CD4-positive, alpha-beta T cell (primary cell): ENCODE results near the gene PLCL1. TPM values are rescaled to one million over a fixed set of nuclear protein-coding genes. Genes with fewer than 3 reads are reported as not detected.

Experiments
- ATAC-seq: fragments of 200-7000 bp; cut with Tn5 transposase; one replicate; pipeline ENCODE4 v1.10.0; 2022; ENCODE audit warnings: mild to moderate bottlenecking; ENCODE audit not compliant: poor library complexity
- CTCF ChIA-PET: fragments of 350-600 bp; sonication (Branson Sonifier 250); formaldehyde crosslinking; loops from one replicate; lab custom pipeline; 2021; ENCODE audit warnings: antibody characterized with exemption, inconsistent platforms; lab: Charles Lee
- POLR2A ChIA-PET: fragments of 350-600 bp; sonication (Branson Sonifier 250); formaldehyde crosslinking; loops from one replicate; lab custom pipeline; 2021; ENCODE audit warnings: antibody characterized with exemption, inconsistent platforms; lab: Charles Lee
- DNase-seq, 14 experiments: peaks; one replicate each; pipeline ENCODE4 v3.0.0-alpha.2; 2013 to 2020; ENCODE audit warnings: mixed read lengths in 2 of 14
- H3K27ac ChIP-seq, 2 donors: one replicate each; pipeline versions ENCODE4 v1.5.1 to v1.7.0; 2013; ENCODE audit warnings: low read length in 2 of 2, low read depth in 1 of 2, mild to moderate bottlenecking in 1 of 2
- H3K27me3 ChIP-seq, 2 experiments: 1 replicate in 1 of 2; 2 replicates in 1 of 2; pipeline versions ENCODE4 v1.6.1 to v1.7.0; 2013; ENCODE audit warnings: low read length in 2 of 2, control low read depth in 1 of 2, mild to moderate bottlenecking in 1 of 2, moderate library complexity in 1 of 2; ENCODE audit not compliant: insufficient read depth in 2 of 2, control insufficient read depth in 1 of 2
- H3K36me3 ChIP-seq: one replicate; pipeline ENCODE4 v1.6.1; 2013; ENCODE audit warnings: low read length, control low read depth; ENCODE audit not compliant: insufficient read depth
- H3K4me1 ChIP-seq: one replicate; pipeline ENCODE4 v1.6.1; 2013; ENCODE audit warnings: low read length, control low read depth; ENCODE audit not compliant: insufficient read depth
- H3K4me3 ChIP-seq: one replicate; pipeline ENCODE4 v1.5.1; 2013; ENCODE audit warnings: mild to moderate bottlenecking, low read length, moderate library complexity
- H3K9me3 ChIP-seq, 2 experiments: 1 replicate in 1 of 2; 2 replicates in 1 of 2; pipeline versions ENCODE4 v1.6.1 to v1.7.0; 2013; ENCODE audit warnings: low read length in 2 of 2, mild to moderate bottlenecking in 2 of 2, control low read depth in 1 of 2, moderate library complexity in 1 of 2; ENCODE audit not compliant: control insufficient read depth in 1 of 2, insufficient read depth in 1 of 2
- H3K27ac Mint-ChIP-seq: one replicate; pipeline ENCODE4 v1.8.0; 2020; ENCODE audit warnings: mixed read lengths
- H3K27me3 Mint-ChIP-seq: one replicate; pipeline ENCODE4 v1.8.0; 2021; ENCODE audit warnings: mixed read lengths
- H3K36me3 Mint-ChIP-seq: one replicate; pipeline ENCODE4 v1.8.0; 2021; ENCODE audit warnings: low read depth, mixed read lengths
- H3K4me1 Mint-ChIP-seq: one replicate; pipeline ENCODE4 v1.8.0; 2021; ENCODE audit warnings: low read depth, mixed read lengths
- H3K4me3 Mint-ChIP-seq: one replicate; pipeline ENCODE4 v1.8.0; 2020; ENCODE audit warnings: mild to moderate bottlenecking, mixed read lengths
- H3K9me3 Mint-ChIP-seq: one replicate; pipeline ENCODE4 v1.8.0; 2020; ENCODE audit warnings: mixed read lengths
- intact Hi-C, 2 experiments: fragments of 100-400 bp; cut with DNase I in 1 of 2; cut with micrococcal nuclease in 1 of 2; formaldehyde crosslinking; loops; one replicate each; pipeline versions ENCODE4 v1.15.1 to v1.9.0; 2023 to 2025; cut with DNase I, micrococcal nuclease
- total RNA-seq, 174 experiments: library from RNA in 2 of 174; stranded (reverse) in 2 of 174; gene quantifications; one replicate each; pipeline ENCODE4 v1.2.3 and lab custom pipeline; 2021 to 2026
- TF ChIP-seq, protein P1 (sequence below): fragments of 200-600 bp; IDR thresholded peaks from one replicate; pipeline ENCODE4 v1.8.0; 2022; ENCODE audit warnings: antibody characterized with exemption, mild to moderate bottlenecking

The PLCL1 gene
- total RNA-seq, 2 experiments from 2014 or later: 27.0 to 28.3 TPM

DNA sequence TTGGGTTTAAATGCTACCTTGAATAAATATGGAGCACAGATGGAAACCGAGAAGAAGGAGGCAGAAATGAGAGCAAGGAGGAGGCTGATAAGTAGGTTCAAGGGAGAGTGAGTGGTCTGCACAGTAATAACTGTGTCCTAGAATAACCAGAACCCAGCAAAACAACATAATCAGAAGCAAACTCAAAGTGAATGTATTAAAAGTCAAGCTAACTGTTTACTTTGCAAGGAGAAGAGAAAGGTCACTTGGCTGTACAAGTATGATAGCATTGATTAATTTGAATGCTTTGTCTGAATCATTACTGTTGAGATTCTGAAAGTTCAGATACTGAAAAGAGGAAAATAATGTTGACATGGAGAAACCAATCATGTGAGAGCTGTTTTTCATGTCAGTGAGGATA, 258.8 kb downstream of the PLCL1 start:
- ATAC-seq (no peak), DNase-seq (no peak)
- Mint-ChIP-seq H3K4me1 (peaks cover 19% of the 10 kb centered on the region), H3K36me3 (no peaks in the 10 kb centered on the region), H3K27ac (no peak overlapping the region), H3K9me3 (no peaks in the 10 kb centered on the region), H3K4me3 (no peak overlapping the region), H3K27me3 (no peaks in the 10 kb centered on the region)
- H3K27me3 ChIP-seq: no peaks in the 10 kb centered on the region
- TF ChIP-seq, protein P1, sequence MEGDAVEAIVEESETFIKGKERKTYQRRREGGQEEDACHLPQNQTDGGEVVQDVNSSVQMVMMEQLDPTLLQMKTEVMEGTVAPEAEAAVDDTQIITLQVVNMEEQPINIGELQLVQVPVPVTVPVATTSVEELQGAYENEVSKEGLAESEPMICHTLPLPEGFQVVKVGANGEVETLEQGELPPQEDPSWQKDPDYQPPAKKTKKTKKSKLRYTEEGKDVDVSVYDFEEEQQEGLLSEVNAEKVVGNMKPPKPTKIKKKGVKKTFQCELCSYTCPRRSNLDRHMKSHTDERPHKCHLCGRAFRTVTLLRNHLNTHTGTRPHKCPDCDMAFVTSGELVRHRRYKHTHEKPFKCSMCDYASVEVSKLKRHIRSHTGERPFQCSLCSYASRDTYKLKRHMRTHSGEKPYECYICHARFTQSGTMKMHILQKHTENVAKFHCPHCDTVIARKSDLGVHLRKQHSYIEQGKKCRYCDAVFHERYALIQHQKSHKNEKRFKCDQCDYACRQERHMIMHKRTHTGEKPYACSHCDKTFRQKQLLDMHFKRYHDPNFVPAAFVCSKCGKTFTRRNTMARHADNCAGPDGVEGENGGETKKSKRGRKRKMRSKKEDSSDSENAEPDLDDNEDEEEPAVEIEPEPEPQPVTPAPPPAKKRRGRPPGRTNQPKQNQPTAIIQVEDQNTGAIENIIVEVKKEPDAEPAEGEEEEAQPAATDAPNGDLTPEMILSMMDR: no peak
- H3K9me3 ChIP-seq: no peaks in the 10 kb centered on the region
- H3K27ac ChIP-seq: no peak overlapping the region
- H3K4me1 ChIP-seq: no peaks in the 10 kb centered on the region
- no peaks in the 10 kb centered on the region for H3K36me3 ChIP-seq
- H3K4me3 ChIP-seq: no peak overlapping the region
- ChIA-PET POLR2A (no interaction called here), CTCF (no interaction called here)
- intact Hi-C loops: no loop called here

DNA sequence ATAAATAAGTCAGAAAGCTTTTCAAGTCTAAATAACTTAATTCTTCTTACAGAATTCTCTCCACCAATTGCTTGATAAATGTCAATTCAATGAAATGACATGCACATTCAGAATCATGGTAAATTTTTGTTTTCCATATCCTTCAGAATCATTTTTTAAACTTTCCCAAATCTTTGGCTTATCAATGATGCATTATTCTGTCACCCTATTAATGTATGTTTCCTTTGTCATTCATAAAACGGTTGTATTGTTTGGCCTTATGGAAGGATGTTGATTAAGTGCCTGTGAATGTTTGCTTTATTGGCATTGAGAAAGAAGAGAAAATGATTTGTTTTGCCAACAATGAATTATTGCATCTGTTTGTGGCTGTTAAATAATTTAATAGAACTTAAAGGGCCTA, 260.9 kb downstream of the PLCL1 start:
- Histone ChIP-seq H3K4me1 (no peaks in the 10 kb centered on the region), H3K4me3 (no peak overlapping the region), H3K36me3 (no peaks in the 10 kb centered on the region), H3K9me3 (no peaks in the 10 kb centered on the region), H3K27me3 (no peaks in the 10 kb centered on the region), H3K27ac (no peak overlapping the region)
- Mint-ChIP-seq H3K4me1 (peaks cover 9% of the 10 kb centered on the region), H3K27me3 (no peaks in the 10 kb centered on the region), H3K27ac (no peak overlapping the region), H3K36me3 (no peaks in the 10 kb centered on the region), H3K9me3 (no peaks in the 10 kb centered on the region), H3K4me3 (no peak overlapping the region)
- no peak for DNase-seq
- intact Hi-C loops: no loop called here
- ChIA-PET POLR2A (interaction anchor here (0.9 kb wide), 1 partner anchor 218 kb away, joined by 3 read pairs; no protein-coding TSS in a partner anchor), CTCF (no interaction called here)
- TF ChIP-seq, protein P1: no peak
- no peak for ATAC-seq

DNA sequence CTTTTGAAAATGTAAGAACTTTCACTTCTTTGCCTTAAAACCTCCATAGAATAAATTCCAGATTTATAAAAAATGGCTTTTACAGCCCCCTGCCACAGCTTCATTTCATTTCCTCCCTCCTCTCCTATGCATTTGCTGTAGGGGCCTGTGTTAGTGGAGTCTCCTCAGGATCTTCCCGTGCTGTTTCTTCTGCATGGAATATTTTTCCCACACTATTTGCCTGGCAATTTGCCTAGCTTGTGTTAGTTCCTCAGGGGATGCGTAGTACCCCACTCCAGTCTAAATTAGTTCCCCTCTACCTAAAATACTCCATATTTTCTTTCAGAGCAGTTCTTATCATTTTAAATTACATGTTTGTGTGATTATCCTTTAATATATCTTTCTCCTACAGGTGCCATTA, 262.2 kb downstream of the PLCL1 start:
- Mint-ChIP-seq H3K9me3 (no peaks in the 10 kb centered on the region), H3K4me3 (no peak overlapping the region), H3K27me3 (no peaks in the 10 kb centered on the region), H3K27ac (no peak overlapping the region), H3K4me1 (peaks cover 9% of the 10 kb centered on the region), H3K36me3 (no peaks in the 10 kb centered on the region)
- Histone ChIP-seq H3K27me3 (no peaks in the 10 kb centered on the region), H3K9me3 (no peaks in the 10 kb centered on the region), H3K4me1 (no peaks in the 10 kb centered on the region), H3K4me3 (no peak overlapping the region), H3K36me3 (no peaks in the 10 kb centered on the region), H3K27ac (no peak overlapping the region)
- ChIA-PET CTCF (no interaction called here), POLR2A (interaction anchor here (0.7 kb wide), 2 partner anchors 82 to 769 kb away, joined by 3 to 5 read pairs; no protein-coding TSS in a partner anchor)
- intact Hi-C loops: no loop called here
- DNase-seq (no peak), ATAC-seq (no peak)
- TF ChIP-seq, protein P1: no peak
